NCI-H226 (cell line): ENCODE data around the gene FAM227B.
"Not testable (repeated sequence)": the region's sequence is repeated elsewhere in the genome, so short reads cannot be mapped to it uniquely, and the experiment has no call there.

Experiments used
- DNase-seq: peaks from one replicate; pipeline ENCODE4 v3.0.0-alpha.2; 2015

Gene FAM227B

DNA sequence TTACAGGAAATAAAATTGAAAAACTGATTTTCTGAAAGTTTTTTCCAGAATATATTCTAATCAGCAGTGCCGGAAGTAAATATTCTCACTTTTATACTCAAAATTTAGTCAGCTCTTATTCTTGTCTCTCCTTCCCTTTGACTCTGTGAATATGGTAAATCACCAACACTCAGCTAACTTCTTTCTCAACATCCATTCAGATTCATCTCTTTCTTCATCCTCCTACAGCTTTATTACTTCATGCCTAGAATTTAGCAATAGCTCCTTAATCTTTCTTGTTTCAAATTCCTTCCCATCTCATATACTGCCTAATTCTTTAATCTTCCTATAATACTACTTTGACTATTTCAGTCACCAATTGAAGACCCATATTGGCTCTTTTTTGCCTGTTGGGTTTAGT is 129.7 kb downstream of the FAM227B start:
- peak; percentile 53 for DNase-seq

DNA sequence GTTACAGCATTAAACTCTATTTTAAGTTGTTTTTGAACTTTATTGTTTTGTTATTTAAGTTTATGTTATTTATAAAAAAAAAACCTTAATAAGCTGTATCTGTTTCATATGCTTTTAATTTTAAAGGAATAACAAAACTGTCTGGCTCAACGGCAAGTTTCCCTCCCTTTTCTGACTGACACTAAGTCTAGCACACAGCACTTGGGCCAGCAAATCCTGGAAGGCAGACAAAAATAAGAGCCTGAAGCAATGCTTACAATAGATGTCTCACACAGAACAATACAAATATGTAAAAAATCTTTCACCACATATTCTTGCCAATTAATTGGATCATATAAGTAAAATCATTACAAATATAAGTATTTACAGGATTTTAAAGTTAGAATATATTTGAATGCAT is 135.2 kb downstream of the FAM227B start:
- DNase-seq, result not testable (repeated sequence)

DNA sequence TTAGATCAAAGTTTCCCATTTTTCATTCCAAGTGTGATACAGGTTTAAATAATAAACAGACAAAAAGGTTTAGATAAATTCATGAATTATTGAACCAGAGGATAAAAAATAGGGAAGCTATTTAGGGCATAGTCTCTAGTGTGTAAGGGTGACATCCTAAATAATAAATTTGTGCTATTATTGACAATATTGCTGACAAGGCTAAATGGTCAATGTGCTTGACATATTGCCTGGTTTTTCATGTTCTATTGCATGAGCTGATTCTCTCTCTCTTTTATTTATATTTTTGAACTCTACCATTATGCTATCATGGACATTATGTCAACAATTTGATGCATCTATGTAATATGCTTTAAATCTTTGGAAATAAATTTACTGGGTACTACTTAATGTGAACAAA is 141.6 kb downstream of the FAM227B start:
- not testable (repeated sequence) for DNase-seq

DNA sequence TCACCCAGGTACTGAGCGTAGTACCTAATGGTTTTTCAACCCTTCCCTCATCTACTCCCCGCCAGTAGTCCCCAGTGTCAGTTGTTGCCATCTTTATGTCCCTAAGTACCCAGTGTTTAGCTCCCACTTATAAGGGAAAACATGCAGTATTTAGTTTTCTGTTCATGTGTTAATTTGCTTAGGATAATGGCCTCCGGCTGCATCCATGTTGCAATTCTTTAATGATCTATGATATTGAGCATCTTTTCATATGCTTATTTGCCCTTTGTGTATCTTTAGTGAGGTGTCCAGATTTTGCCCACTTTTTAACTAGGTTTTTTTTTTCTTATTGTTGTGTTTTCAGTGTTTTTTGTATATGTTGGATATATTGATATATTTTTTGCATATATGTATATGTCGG is 142.6 kb downstream of the FAM227B start:
- DNase-seq, result not testable (repeated sequence)

DNA sequence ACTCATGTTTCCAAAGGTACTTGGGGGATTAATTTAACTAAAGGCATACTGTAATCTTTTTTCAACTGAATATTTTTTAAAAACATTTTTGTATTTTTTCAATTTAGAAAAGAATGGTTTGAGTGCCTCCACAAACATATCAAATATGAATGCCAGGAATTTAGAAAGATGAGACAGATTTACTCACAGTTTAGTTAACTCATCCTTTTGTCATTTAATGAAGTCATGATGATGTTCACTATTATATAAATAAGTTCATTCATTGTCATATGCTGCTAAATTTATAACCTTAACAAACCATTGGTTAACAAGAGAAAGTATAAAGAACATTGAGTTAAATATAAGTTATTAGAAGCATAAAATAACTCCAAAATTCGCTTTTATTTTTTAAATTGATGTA is 147.6 kb downstream of the FAM227B start:
- no peak for DNase-seq

DNA sequence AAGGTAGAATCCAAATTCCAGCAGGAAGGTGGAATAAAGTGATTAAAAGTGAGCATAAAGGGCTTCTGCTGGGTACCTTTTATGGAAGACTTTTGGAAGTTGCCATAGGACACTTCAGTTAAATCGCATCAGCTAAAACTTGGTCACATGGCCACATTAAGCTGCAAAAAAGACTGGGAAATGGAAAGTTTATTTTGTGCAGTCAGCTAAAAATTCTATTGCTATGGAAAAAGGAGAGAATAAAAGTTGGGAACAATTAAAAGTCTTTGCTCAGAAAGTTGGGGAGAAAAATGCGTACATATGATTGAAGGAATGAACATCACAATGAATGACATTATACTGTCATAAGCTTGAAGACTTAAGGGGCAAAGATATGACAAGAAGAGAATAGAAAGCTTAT is 148.3 kb downstream of the FAM227B start:
- DNase-seq, result no peak

DNA sequence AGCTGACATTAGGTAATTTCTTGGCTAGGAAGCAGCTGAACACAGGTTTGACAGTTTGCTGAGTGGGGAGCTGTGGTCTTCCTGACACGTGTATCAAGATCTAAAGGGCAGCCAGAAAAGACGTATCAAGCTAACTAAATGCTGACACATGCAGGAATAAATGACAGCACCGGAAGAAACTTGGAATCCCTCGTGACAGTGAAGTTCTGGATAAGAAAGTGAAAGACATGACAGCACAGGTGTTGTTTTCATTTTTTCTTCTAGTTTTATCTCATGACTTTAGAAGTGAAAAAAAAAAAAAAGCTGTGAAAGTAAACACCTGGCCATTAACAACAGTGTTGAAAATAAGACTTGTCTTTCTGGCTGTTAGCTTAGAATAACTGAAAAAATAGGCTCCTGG is 148.9 kb downstream of the FAM227B start:
- no peak for DNase-seq

DNA sequence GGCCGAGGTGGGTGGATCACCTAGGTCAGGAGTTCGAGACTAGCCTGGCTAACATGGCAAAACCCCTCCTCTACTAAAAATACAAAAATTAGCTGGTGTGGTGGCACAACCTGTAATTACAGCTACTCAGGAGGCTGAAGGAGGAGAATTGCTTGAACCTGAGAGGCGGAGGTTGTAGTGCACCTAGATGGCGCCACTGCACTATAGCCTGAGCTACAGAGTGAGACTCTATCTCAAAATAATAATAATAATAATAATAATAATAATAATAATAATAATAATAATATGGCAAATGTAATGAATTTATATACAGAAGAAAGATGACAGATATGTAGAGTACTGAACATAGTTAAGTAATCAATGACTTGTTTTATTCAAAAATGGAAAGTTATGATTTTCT is 149.4 kb downstream of the FAM227B start:
- DNase-seq, result not testable (repeated sequence)

DNA sequence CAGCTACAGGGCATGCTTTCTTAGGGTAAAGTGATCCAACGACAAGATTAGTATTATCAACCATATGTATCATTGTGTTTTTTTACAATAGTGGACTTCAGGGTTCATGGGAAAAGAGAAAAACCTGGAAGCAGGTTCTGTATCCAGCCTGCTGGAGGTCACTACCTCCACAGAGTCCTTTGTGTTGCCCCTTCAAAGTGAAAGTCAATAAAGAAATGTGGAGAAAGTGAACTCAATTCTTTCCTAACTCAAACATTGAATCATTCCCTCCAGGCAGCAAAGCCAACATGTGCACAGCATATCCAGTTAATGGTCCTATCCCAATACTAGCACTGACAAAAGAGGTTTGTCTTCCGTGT is 152.2 kb downstream of the FAM227B start:
- DNase-seq, result no peak

DNA sequence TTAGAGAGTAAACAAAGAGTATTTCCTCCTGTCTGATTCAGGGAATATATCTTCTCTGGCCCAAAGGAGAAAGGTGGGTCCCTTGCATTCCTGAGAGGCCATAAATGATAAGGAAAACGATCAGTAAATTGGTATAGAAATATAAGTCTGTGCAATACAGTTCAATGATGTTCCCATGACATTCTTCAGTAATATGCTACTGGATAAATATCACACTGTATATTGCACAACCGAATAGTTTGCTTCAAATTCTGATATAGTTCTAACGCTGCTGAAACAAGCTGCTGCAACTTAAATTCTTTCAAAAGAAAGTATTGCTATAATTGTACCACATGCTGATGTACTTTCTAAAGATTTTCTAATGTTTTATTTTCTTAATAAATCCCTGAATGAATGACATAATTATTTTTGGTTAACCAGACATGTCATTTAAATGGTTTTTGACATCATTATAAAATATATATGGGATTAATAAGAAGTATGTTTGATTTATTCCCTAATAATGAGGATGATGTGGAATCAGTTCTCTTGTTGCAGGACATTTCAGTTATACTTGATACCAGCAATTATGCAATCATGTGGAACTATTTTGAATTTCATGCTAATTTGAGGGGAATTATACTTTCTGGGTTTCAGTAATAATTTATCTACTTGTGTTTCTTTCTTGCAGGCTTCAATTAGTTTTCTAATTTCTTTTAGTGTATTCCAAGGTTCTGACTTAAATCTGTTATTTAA is 152.7 kb downstream of the FAM227B start:
- no peak for DNase-seq

DNA sequence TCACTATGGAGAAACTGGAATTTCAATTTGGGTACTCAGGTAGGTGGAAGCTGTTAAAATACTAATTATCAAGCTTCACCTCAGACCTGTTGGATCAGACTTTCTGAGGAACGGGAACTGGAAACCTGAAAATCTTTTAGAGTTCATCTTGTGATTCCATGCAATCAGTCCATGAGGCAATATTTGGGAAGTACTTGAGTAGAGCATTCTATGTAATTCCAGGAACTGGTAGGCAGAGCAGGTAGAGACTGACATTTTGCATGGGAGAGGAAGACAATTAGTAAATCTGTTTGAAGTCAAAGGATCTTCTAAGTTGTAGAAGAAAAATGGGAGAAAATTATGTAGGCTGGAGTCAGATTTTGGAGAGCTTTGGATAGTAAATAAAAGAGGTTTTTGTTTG is 154.5 kb downstream of the FAM227B start:
- no peak for DNase-seq

DNA sequence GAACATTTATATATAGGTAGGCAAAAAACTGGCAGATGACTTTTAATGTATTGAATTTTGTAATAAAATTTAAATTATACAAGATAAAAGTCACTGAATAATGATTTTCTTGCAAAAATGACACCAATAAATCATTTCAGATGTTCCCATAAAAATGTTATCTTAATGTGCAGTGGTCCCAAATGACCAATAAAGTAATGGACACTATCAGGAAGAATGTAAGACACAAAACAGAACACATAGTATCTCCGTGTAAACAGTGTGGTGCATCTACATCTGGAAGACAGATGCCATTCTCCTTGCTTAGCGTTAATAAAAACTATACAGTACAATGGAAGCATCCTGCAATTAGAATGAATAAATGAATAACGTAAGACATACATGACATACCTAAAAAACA is 156.1 kb downstream of the FAM227B start:
- no peak for DNase-seq

DNA sequence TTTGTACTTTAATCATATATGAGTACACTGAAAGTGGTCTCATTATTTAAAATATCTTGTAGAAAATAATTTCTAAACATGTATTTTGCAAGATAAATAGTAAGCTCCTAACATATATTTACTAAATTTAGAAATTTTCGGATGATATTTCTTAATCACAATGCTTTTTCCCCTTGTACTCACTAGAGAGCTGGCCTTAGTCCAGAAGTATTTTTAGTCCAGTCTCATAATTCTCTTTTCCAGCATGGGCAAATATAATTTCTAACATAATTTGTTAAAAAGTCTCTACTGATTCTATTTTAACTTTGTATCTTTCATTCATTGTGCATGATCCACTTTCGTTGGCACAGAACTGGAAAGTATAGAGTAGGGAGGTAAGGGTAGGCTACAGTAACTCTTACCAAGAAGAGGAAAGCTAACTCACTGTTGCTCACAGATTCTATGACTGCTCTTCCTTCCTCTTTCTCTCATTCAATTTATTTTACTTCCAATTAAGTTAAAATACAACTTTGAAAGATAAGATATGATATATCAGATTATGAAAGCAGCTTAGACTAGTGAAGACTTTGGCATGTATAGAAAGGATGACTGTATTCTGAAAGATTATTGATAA is 158.3 kb downstream of the FAM227B start:
- no peak for DNase-seq

DNA sequence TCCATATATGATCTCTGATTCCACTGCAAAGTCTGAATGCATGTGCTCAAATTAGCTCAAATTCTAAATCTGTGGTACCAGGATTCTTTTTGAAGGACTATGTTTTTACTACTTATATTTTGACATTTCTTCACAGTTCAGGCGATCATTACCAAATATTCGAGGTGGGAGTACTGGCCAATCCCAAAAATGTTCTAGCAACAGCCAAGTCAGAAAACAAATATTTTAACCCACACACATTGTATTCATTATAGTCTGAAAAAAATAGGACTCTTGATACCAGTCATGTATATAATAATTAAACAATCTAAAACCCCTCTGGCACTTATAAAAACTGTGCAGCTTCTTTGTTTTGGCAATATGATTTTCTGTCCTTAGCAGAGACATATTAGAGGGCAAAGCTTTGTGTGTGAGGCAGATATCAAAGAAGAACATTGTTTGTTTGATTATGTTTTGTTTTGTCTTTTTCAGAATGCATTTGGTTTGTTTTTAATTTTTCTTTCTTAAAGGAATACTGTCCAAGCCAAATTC is 160.1 kb downstream of the FAM227B start:
- DNase-seq, result no peak

DNA sequence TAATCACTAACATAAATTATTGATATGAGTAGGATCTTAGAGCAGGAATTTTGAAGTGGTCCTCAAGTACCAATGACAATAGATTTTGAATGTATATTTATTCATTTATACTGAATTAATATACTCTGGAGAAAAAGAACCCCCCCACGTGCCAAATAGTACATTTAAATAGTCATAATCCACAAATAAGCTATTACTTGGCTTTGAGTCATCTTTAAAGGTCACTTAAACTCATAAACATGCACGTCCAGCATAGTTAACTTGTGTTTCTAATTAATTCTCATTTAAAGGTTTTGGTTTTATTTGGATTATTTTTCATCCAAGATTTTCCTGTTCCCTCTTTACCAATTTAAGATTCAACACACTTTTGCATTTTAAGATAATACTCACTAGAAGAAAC is 162.5 kb downstream of the FAM227B start:
- DNase-seq, result no peak

DNA sequence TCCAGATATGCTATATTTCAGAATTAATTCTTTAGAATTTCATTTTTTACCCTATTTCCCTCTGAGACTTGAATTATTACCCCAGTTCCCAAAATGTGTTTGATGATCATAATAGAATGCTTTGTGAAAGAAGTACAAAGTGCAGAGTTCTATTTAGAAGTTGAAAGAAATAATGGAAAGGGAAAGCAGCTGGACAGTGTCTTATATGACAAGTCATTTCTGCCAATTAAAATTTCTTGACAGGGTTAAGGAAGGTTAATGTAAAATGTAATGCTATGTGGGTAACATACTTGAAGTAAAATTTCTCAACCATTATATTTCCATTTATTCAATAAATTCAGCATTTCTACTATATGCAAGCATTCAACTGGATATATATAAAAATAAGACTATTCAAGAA is 164.5 kb downstream of the FAM227B start:
- DNase-seq, result no peak

DNA sequence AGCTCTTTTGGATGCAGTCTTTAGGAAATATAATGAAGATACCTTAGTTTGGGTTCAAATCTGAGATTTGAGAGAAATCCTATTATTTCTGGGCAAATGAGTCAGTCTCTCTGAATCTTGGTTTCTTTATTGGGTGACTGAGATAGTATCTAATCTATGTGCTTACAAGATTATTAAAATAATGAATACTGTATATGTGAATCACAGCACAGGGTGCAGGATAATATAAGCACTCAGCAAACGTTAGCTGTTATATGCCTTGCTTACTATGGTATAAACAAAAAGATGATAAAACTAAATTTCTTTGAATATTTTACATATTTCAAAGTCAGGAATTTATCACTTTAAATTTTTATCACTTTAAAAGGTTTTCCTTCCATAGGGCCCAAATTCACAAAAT is 168.0 kb downstream of the FAM227B start:
- no peak for DNase-seq

DNA sequence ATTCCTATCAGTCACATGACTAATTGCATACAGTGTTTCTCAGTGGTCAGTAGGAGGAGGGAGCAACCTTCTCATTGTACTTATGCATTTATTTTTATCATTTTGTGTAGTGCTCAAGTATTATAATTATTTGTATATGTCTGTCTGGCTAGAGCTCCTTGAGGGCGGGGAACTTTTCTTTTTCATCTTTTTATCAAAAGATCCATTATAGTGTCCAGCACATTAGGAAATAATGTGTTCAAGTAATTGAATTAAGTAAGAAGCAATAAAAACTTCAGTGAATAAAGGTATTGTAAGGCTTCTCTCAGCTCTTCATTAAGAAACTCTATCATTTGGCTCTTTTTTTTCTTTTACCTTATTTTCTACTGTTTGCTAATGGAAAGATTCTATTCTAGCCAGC is 178.8 kb downstream of the FAM227B start:
- DNase-seq, result no peak

DNA sequence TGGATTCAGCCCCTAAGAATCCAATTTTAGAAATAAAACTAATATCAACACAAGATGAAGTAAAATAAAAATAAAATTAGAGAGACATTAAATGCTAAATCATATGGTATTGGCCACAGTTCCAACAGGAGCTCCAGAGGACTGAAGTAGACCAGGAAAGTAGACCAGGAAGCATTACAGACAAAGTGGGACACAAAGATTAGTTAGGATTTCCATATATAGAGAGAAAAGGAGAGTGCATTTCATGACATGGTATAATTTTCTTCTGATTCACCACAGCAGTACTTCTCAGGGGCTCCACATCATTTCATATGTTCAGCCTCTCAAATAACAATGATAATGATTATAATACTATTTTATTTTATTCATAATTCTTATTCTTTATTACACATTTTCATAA is 179.3 kb downstream of the FAM227B start:
- no peak for DNase-seq

DNA sequence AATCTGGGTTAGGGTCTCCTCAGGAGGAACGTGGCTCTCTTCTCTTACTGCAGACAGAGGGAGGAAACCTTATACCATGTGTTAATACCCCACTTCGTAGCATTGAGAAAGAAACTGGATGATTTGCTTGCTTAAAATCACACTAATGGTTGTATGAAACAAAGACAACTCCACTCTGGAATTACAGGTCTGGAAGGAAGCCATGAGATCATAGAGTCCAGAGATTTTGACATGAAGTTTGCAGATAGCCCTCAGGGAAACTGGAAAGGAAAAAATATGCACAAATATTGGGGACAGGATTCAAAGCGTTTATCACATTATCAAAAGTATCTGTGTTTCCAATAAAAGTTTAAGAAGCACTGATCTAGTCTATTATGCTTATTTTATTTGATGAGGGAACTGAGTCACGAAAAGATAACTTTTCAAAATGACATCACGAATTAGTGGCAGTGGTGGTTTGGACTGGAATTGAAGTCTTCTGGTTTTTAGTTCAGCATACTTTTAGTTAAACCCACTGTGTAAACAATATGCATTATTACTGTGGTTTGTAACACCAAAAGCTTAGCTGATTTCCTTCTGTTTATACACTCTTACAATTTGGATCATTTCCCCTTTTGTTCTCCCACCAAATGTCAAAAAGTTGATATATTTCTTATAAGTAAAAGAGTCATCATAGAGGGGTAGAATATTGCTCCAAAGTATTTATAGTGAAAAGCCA is 180.8 kb downstream of the FAM227B start:
- peak; percentile 51 for DNase-seq

DNA sequence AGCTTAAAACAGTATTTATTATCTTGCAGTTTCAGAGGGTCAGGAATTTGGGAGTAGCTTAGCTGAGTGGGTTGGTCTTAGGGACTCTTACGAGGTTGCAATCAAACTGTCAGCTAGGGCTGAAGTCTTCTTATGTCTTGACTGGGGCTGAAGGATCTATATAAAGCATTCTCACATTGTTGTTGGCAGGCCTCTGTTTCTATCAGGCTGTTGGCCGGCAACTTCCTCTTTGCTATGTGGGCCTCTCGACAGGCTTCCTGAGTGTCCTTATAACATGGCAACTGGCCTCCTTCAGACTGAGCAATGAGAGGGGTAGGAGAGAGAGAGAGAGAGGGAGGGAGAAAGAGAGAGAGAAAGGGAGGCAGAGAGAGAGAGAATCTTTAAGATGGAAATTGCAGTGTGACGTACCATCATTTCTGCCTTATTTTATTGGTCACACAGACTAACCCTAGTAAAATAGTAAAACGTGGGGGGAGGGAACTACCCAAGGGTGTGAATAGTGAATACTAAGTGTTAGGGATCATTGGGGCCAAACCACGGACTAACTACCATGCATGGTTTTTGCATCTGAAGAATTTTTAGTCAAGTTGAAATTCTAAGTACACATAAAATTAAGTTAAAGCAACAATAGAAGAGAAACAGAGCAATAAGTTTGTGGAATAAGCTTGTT is 181.5 kb downstream of the FAM227B start:
- DNase-seq, result no peak

DNA sequence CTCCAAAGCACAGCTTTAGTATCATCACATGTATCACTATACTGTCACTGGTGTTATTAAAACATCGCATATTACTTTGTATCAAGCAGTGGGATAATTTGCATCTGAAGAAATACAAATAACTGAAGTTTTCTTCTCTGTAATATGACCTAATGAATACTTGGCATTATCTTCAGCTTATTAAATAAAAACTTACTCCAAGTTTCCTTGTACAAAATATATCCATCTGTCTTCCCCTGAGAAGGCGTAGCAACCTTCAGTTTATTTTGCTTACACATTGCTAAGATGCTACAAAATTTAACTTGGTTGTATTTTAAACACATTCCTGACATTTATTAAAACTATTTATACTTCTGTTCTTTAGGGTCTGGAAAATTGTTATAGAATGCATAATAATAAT is 183.9 kb downstream of the FAM227B start:
- no peak for DNase-seq

DNA sequence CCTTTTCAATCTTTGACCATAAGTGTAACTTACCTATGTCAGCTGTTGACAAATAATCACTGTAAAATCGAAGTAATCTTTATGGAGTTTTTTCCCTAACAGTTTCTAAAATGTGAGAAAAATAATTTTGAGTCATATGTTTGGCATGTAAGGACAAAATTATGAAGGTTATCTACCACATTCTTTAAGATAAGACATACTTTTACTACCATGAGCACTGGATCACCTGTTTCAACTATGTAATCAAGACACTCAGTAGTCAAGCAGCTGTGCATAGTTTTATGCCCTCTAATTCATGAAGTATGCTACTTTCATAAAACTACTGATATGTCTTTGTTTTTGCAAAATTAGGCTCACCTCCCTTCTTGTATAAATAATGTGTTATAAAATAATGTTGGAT is 185.4 kb downstream of the FAM227B start:
- DNase-seq, result peak; percentile 93

DNA sequence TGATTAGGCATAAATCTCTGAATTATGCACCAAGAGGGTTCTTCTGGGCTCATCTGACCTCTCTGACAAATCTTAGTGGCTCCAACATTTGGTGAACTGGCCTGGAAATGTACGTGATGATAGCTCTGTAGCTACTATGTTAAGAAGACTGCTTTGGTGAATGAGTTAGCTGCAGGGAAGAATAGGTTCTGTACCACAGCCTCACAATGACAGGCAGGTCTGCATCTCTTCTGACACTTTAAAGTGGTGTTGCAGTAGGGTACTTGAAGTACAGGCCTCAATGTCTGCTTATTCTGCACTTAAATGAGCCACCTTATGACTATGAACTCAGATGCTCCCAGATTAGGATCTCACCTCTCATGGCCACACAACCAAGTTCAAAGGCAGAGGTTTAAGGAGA is 190.6 kb downstream of the FAM227B start:
- DNase-seq, result no peak
